ENCODE results near the gene DDAH2.
A peak's percentile ranks its signal among the peaks of the same experiment; 100 is the strongest.

Gene DDAH2

GRCh38 chr6:31760790-31761189, 31.7 kb upstream of the DDAH2 start:
- DNase-seq: no peak

DNA sequence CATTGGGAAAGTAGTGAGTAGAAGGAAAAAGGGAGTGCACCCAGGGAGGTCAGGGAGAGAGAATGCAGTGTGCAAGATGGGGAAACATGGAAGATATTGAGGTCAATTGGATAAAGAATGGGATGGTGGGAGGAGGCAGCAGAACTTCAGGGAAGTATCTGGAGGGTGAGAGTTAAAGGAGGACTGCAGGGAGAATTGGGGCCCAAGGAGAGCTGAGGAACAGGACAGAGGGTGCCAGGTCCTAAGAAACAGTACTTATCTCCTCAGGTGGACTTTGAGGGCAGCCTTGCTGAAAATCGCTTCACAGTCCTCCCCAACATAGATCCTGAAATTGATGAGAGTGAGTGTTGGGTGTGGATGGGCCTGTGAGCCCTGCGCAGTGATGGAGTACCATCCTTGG, 29.2 kb upstream of the DDAH2 start:
- no peak for DNase-seq

- DNase-seq: no peak
Measured at GRCh38 chr6:31752739-31753319, 23.7 kb upstream of the DDAH2 start.

DNA sequence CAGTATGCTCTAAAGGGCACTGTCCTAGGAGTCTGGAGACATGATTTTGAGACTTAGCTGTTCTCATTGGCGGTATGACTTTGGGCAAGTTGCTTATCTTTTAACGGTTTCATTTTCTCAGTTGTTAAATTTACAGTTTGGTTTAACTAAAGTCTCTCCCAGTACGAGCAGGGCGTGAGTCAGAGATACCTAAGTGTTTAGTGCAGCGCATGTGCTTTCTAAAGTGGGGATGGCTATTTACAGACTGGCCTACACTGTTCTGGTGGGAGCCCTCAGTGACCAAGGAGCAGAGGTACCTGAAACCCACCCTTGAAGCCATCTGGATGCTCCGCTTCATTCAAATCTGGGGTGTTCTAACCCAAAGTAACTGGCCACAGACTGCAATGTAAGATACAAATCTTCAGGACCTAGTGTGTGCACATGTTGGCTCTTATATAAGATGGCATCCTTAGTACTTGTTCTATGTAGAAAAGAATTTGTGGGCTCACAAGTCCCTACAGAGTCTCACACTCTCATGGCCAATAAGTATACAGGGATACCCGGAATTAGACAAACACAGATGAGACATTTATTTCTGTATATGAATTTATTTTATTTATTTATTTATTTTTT, 21.4 kb upstream of the DDAH2 start:
- DNase-seq: no peak

DNA sequence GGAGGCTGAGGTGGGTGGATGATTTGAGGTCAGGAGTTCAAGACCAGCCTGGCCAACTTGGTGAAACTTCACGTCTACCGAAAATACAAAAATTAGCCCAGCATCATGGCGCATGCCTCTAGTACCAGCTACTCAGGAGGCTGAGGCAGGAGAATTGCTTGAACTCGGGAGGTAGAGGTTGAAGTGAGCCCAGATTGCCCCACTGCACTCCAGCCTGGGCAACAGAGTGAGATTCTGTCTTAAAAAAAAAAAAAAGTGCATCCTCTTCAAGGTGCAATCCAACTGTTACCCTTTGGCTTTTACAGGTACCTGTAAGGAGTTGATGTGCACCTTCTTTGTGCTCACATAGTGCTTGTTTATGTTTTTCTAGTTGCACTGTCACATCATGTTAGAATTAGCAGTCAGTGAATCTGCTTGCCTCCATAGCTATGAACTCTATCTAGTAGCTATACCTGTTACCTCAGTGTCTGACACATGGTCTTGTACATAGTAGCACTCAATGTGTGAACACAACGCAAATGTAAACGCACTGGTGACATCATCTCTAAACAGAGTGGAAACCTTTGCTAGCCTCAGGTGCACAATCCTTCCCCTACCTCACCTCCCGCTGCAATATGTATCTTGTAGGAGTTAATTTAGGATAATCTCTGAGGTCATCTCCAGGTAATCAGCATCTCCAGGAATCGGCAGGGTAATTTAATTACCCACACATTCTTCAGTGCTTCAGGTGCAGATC, 20.4 kb upstream of the DDAH2 start:
- no peak for DNase-seq

GRCh38 chr6:31744422-31744821, 15.3 kb upstream of the DDAH2 start:
- DNase-seq: no peak

DNA sequence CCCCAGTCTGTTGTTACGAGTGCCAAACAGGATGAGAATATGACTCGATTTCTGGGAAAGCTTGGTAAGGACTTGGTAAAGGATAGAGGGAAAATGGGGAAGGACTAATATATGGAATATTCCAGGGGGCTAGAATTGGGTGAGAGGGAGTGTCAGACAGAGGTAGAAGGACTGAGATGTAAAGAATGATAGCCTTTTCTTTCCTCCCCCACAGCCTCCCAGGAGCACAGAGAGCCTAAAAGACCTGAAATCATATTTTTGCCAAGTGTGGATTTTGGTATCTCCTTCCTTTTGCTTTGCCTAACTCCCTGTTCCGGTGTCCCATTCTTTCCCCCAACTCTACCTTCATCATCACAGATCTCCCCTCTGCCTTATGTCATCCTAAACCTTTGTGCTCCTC, 13.8 kb upstream of the DDAH2 start:
- no peak for DNase-seq

- no peak for DNase-seq
Measured at GRCh38 chr6:31741815-31742214, 12.7 kb upstream of the DDAH2 start.

- DNase-seq: no peak
Measured at GRCh38 chr6:31740397-31741223, 11.5 kb upstream of the DDAH2 start.

DNA sequence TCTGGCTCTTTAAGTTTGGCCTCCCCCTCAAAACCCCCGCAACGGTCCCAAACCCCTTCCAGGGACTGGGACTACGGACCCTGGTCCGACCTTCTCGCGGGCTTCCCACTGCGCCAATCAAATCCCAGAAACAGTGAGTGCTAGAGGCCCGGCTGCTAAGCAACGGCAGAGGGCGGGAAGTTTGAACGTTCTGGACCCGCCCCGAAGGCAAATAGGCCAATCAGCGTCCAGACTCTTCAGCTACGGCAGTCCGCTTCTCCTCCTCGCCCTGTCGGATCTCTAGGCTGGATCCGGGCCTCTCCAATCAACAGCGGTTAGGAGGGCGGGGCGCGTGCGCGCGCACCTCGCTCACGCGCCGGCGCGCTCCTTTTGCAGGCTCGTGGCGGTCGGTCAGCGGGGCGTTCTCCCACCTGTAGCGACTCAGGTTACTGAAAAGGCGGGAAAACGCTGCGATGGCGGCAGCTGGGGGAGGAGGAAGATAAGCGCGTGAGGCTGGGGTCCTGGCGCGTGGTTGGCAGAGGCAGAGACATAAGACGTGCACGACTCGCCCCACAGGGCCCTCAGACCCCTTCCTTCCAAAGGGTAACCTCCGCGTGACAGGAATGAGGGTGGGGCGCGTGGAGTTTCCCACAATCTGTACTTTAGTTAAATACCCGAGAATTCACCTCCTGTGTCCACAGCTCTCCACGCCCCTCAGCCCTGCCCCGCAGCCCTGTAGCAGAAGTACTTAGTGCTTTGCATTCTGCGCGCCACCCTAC, 10.7 kb upstream of the DDAH2 start, which contains the start of gene MSH5:
MSH5 (plus strand) TSS at position 367 of the 758 bp plus-strand sequence. CDS start 462 bp downstream, outside the sequence.
- peak; percentile 94 for DNase-seq

- no peak for DNase-seq
Measured at GRCh38 chr6:31737991-31738979, 9.2 kb upstream of the DDAH2 start.

GRCh38 chr6:31737315-31737990, 8.4 kb upstream of the DDAH2 start:
- DNase-seq: no peak

- no peak for DNase-seq
Measured at GRCh38 chr6:31736768-31737314, 7.7 kb upstream of the DDAH2 start.

- no peak for DNase-seq
Measured at GRCh38 chr6:31736021-31736767, 7.1 kb upstream of the DDAH2 start, which contains the start of gene CLIC1. Gene CLIC1 (minus strand): TSS chr6:31736530. CDS start chr6:31736300, 230 bp downstream.

GRCh38 chr6:31734821-31735406, 5.8 kb upstream of the DDAH2 start:
- DNase-seq: no peak

DNA sequence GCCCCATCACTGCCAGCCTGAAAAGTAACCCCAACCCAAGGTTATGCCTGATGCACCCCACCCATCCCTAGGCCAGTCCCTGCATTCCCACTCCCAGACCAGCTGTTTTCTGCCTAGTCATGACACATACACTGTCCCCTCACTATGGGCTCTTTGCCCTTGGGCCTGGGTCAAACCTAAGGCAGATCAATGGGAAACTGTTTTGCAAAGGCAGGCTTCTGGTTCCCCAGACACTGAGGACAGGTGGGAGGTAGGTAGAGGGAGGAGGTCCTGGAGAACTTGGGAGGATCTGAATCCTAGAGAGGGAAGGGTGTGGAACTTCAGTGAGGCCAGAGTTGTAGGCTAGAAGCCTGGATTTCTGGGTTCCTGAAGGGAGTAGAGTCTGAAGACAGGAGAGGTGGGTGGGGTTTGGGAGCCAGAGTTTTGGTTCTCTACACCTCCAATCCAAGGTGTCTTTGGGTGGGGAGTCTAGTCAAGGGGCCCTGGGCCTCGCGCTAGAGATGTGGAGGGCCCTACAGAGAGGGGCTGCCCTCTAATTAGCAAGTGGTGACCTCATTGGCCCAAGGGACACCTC, 5.2 kb upstream of the DDAH2 start:
- DNase-seq: no peak

DNA sequence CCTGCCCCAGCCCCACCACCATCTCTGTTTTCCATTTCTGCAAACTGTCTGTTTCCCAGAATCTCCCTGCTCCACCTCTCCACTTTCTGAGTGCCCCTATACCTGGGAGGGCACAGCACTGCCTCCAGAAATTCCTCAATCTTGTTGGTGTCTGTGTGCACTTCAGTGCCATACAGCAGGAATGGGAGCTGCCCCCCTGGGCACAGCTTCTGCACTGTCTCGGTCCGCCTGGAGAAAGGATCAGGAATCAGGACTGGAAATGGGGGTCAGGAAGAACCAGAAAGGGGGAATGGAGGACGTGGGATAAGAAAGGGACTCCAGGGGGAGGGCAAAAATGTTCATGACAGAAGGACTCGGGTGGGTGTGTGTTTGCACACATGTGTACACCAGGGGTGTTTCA, 4.6 kb upstream of the DDAH2 start:
- no peak for DNase-seq

DNA sequence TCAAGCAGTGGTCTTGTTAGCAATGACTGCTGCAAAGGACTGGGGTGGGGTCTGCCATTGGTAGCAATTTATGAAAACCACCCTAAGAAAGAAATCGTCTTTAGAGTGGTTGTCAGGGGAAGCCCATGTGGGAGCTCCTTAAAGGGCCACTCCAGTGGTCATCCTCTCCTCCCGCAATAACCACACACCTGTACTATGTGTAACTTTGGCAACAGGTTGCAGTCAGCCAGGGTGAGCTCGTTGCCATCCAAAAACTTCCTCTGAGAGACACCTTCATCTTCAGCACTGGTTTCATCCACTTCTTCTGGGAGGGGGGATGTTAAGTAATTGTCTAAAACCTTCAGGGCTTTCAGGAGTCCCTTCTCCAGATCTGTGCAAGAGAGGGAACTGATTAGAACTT, 2.9 kb upstream of the DDAH2 start:
- DNase-seq: no peak

DNA sequence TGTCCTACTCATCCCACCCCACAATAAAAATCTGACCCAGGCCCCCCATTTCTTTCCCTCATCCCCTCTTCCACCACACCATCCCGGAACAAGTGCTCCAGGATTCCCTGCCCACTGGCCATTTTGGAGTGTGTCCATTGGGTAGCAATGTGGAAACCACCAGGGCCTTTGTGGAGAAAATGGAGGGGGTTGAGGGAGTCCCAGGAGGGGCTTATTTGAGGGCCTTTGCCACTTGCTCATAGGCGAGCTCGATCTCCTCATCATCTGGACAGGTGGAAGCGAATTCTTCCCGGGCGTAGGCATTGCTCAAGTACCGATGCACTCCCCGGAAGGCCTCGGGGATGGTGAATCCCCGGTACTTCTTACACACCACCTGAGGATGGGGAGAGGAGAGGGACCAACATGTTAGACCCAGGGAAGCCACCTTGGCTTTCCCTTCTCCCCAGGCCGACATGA, 1.6 kb upstream of the DDAH2 start:
- no peak for DNase-seq
